ENCODE results near the gene RIPK1.

Gene RIPK1

DNA sequence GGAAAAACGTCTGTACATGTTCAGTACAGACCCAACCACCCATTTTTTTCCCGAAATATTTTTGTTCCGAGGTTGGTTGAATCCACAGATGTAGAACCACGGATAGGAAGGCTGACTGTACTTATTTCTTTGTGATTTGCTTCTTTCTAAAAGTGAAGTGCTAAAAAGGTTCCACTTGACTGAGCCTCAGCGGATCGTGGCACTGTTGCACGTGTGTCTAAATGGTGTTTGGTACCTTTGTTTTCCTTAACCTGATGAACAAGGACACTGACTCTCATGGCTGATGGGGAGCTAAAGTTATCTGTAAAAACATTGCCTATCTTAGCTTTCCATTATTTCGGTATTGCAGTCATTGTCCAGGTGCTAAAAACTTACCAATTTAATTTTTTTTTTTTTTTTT lies 56.4 kb downstream of the RIPK1 start:
- peaks cover 0 to 1% (median under 1%) of the 10 kb centered on the region in 4 donors for H3K4me1 ChIP-seq
- TF ChIP-seq, protein P1, sequence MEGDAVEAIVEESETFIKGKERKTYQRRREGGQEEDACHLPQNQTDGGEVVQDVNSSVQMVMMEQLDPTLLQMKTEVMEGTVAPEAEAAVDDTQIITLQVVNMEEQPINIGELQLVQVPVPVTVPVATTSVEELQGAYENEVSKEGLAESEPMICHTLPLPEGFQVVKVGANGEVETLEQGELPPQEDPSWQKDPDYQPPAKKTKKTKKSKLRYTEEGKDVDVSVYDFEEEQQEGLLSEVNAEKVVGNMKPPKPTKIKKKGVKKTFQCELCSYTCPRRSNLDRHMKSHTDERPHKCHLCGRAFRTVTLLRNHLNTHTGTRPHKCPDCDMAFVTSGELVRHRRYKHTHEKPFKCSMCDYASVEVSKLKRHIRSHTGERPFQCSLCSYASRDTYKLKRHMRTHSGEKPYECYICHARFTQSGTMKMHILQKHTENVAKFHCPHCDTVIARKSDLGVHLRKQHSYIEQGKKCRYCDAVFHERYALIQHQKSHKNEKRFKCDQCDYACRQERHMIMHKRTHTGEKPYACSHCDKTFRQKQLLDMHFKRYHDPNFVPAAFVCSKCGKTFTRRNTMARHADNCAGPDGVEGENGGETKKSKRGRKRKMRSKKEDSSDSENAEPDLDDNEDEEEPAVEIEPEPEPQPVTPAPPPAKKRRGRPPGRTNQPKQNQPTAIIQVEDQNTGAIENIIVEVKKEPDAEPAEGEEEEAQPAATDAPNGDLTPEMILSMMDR (IDR thresholded peaks at IDR 0.05) = no peak
- no peak for DNase-seq
- H3K9me3 ChIP-seq = no peaks in the 10 kb centered on the region
- intact Hi-C loops (cut with DNase I; ENCODE audit: low total_unique reads) = loop anchor here (2.0 to 5.0 kb wide), 2 partner anchors 128 to 618 kb away; no protein-coding TSS in a partner anchor
- H3K4me3 ChIP-seq = no peak overlapping the region
- no peak overlapping the region for H3K27ac ChIP-seq
- peaks cover 0 to 12% (median 0%) of the 10 kb centered on the region in 3 donors for H3K36me3 ChIP-seq
- H3K27me3 ChIP-seq = no peaks in the 10 kb centered on the region

DNA sequence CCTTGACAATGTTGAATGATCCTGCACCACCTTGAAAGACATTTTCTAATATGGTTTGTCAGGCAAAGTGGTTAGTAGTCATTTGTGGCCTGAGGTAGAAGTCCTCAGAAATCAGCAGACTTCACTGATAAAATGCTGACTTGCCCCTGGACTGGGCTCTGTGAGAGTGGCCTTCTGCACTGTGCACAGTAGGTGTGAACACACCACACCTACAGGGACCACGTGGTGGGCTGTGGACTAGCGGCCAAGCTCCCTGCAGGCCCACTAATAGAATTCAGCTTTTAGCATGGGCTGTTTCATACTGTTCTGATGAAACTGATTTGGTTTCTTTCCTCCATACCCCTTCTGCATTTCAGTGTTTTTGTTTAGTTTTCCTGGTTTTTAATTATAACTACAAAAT lies 57.5 kb downstream of the RIPK1 start:
- H3K4me3 ChIP-seq = no peak overlapping the region
- intact Hi-C loops (cut with DNase I; ENCODE audit: low total_unique reads) = loop anchor here (2.0 to 5.0 kb wide), 2 partner anchors 127 to 616 kb away; no protein-coding TSS in a partner anchor
- no peaks in the 10 kb centered on the region for H3K9me3 ChIP-seq
- no peaks in the 10 kb centered on the region for H3K4me1 ChIP-seq
- TF ChIP-seq, protein P1 (IDR thresholded peaks at IDR 0.05) = no peak
- H3K27ac ChIP-seq = no peak overlapping the region
- DNase-seq = no peak
- peaks cover 0 to 22% (median 11%) of the 10 kb centered on the region in 3 donors for H3K36me3 ChIP-seq
- H3K27me3 ChIP-seq = no peaks in the 10 kb centered on the region

DNA sequence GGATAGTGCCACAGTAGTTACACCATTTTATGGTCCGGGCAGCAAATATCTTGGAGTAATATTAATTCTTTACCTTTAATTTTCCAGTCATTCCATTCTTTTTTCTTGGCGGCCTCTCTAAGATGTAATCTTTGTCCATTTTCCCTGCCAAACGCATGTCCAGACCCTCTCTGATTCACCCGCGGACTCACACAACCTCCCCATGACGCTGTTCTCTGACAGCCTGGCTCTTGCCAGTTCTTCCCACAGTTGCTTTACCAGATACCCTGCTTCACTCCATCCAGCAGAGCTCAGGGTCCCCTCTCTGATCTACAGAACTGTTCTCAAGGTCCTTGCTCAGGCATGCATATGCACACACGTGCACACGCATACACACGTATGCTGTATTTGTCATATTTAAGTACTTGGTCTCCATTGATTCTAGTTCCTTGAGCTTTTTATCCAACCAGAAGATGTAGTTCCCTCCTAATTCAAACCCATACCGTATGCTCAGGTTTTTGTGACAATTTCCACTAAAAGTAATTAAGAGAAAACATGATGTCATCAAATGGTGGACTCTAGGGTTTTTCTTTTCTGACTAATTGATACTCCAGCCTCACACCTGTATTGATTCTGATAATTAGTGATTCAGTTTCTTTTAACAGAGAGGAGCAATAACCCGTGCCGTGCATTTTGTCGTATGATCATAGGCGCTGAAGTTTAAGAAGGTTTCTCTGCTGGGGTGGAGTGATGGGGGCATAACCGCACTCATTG lies 60.2 kb downstream of the RIPK1 start:
- Histone ChIP-seq H3K9me3 (no peaks in the 10 kb centered on the region), H3K4me3 (no peak overlapping the region), H3K4me1 (no peaks in the 10 kb centered on the region), H3K27me3 (no peaks in the 10 kb centered on the region), H3K36me3 (peaks cover 0 to 49% (median 37%) of the 10 kb centered on the region in 3 donors), H3K27ac (no peak overlapping the region)
- intact Hi-C loops (cut with DNase I; ENCODE audit: low total_unique reads) = loop anchor here (5.0 kb wide), 1 partner anchor 614 kb away; no protein-coding TSS in a partner anchor
- TF ChIP-seq, protein P1 (IDR thresholded peaks at IDR 0.05) = no peak
- DNase-seq = no peak

DNA sequence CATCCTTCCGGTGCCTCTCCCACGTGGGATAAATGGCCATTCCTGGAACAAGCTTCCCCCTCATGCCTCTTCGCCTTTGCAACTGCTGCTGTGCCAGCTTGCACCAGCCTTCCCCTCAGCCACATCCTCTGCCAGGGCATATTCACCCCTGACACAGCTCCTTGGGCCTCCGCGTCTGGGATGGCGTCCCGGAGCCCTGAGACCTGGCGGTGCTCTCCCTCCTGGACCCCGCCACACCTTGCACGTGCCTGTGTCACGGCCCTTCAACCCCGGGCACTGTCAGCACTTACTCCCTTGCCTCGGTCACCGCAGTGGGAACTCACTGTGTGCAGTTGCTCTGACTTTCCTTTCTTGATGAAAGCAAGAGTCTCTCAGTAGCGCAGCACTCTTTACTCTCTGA lies 63.4 kb downstream of the RIPK1 start:
- no peak overlapping the region for H3K27ac ChIP-seq
- H3K9me3 ChIP-seq = no peaks in the 10 kb centered on the region
- DNase-seq = no peak
- no peak overlapping the region for H3K4me3 ChIP-seq
- TF ChIP-seq, protein P1 (IDR thresholded peaks at IDR 0.05) = no peak
- intact Hi-C loops (cut with DNase I; ENCODE audit: low total_unique reads) = no loop called here
- H3K36me3 ChIP-seq = peaks cover 0 to 64% (median 43%) of the 10 kb centered on the region in 3 donors
- no peaks in the 10 kb centered on the region for H3K27me3 ChIP-seq
- no peaks in the 10 kb centered on the region for H3K4me1 ChIP-seq

DNA sequence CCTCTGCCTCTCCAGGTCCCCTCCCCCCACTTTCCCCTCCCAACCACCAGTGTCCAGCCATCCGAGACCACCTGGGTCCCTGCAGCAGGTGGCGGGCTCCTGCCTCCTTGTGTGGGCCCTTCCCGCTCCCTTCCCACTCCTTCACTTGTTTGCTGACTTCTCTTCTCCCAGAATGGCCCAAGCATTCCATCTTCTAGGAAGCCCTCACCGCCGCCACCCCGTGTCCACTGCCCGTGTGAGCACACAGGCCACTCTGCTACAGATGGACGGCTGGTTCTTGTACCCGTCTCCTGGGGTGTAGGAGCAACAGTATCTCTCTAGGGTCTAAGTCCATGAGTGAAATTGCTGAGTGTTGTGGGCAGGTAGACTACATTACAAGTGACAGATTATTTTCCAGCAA lies 65.2 kb downstream of the RIPK1 start:
- H3K4me1 ChIP-seq = no peaks in the 10 kb centered on the region
- no peak overlapping the region for H3K27ac ChIP-seq
- DNase-seq = no peak
- no peaks in the 10 kb centered on the region for H3K9me3 ChIP-seq
- peaks cover 10 to 81% (median 57%) of the 10 kb centered on the region in 3 donors for H3K36me3 ChIP-seq
- H3K27me3 ChIP-seq = no peaks in the 10 kb centered on the region
- intact Hi-C loops (cut with DNase I; ENCODE audit: low total_unique reads) = no loop called here
- no peak overlapping the region for H3K4me3 ChIP-seq
- TF ChIP-seq, protein P1 (IDR thresholded peaks at IDR 0.05) = no peak

Data from tibial artery (tissue), 4 donors.